ENCODE results near the gene LRRC75A. TPM values are rescaled to one million over a fixed set of nuclear protein-coding genes. Genes with fewer than 3 reads are reported as not detected.

Gene LRRC75A
- total and polyA plus RNA-seq, 4 donors: 0.08 to 22.6 (median 0.37) TPM

GRCh38 chr17:16449121-16449570 is 42.8 kb downstream of the LRRC75A start (continued):
- TF ChIP-seq REST (IDR thresholded peaks at IDR 0.05): no peak

GRCh38 chr17:16448490-16448889 is 43.5 kb downstream of the LRRC75A start:
- 89% methylated on average over 6 of the region's 6 CpGs for WGBS
- TF ChIP-seq SP1 (IDR thresholded peaks at IDR 0.05): no peak
- TF ChIP-seq FOXA1 (IDR thresholded peaks at IDR 0.05): no peak
- no peak for TF ChIP-seq NR2F2 (IDR thresholded peaks at IDR 0.05)
- TF ChIP-seq FOXA2 (IDR thresholded peaks at IDR 0.05): no peak
- Histone ChIP-seq H3K27ac (ENCODE audit: low read depth in 1 of 2, low read length in 2 of 2) (no peak overlapping the region), H3K9me3 (ENCODE audit: control insufficient read depth in 4 of 4, low read length in 3 of 4) (no peaks in the 10 kb centered on the region), H3K4me3 (ENCODE audit: low read depth in 1 of 3, low read length in 3 of 3) (no peak overlapping the region), H3K9ac (ENCODE audit: low read depth in 1 of 2, low read length in 2 of 2) (no peak overlapping the region), H3K4me1 (ENCODE audit: control insufficient read depth in 4 of 4, insufficient read depth in 4 of 4, low read length in 3 of 4) (peaks cover 5 to 16% (median 14%) of the 10 kb centered on the region in 4 donors), H3K27me3 (ENCODE audit: control insufficient read depth in 4 of 4, insufficient read depth in 4 of 4, low read length in 3 of 4) (no peaks in the 10 kb centered on the region), H3K36me3 (ENCODE audit: control insufficient read depth in 4 of 4, insufficient read depth in 3 of 4, low read depth in 1 of 4, low read length in 3 of 4) (peaks cover 0 to 32% (median 2%) of the 10 kb centered on the region in 4 donors)
- no peak for DNase-seq (ENCODE audit: low spot score)

GRCh38 chr17:16447676-16448075 is 44.3 kb downstream of the LRRC75A start:
- peaks cover 5 to 22% (median 17%) of the 10 kb centered on the region in 4 donors for H3K4me1 ChIP-seq (ENCODE audit: control insufficient read depth in 4 of 4, insufficient read depth in 4 of 4, low read length in 3 of 4)
- no peak overlapping the region for H3K4me3 ChIP-seq (ENCODE audit: low read depth in 1 of 3, low read length in 3 of 3)
- no peak overlapping the region for H3K9ac ChIP-seq (ENCODE audit: low read depth in 1 of 2, low read length in 2 of 2)
- no peaks in the 10 kb centered on the region for H3K27me3 ChIP-seq (ENCODE audit: control insufficient read depth in 4 of 4, insufficient read depth in 4 of 4, low read length in 3 of 4)
- no peak overlapping the region for H3K27ac ChIP-seq (ENCODE audit: low read depth in 1 of 2, low read length in 2 of 2)
- no peak for DNase-seq (ENCODE audit: low spot score)
- 89% methylated on average over 8 of the region's 8 CpGs for WGBS
- H3K36me3 ChIP-seq (ENCODE audit: control insufficient read depth in 4 of 4, insufficient read depth in 3 of 4, low read depth in 1 of 4, low read length in 3 of 4): peaks cover 0 to 39% (median 7%) of the 10 kb centered on the region in 4 donors
- no peaks in the 10 kb centered on the region for H3K9me3 ChIP-seq (ENCODE audit: control insufficient read depth in 4 of 4, low read length in 3 of 4)
- TF ChIP-seq REST (IDR thresholded peaks at IDR 0.05) (no peak), SP1 (IDR thresholded peaks at IDR 0.05) (no peak), HNF4G (IDR thresholded peaks at IDR 0.05) (no peak), FOXA2 (IDR thresholded peaks at IDR 0.05) (no peak), YY1 (IDR thresholded peaks at IDR 0.05) (no peak), JUND (IDR thresholded peaks at IDR 0.05) (no peak), RAD21 (IDR thresholded peaks at IDR 0.05) (no peak), ZBTB33 (IDR thresholded peaks at IDR 0.05) (no peak), ATF3 (IDR thresholded peaks at IDR 0.05) (no peak), EGR1 (IDR thresholded peaks at IDR 0.05; ENCODE audit: low read depth in 2 of 2) (no peak), RXRA (IDR thresholded peaks at IDR 0.05) (no peak), FOXA1 (IDR thresholded peaks at IDR 0.05) (no peak), MAX (IDR thresholded peaks at IDR 0.05) (no peak)
